NCI-H2029 (cell line): ENCODE data around the gene TEX19.

Source experiments
- DNase-seq: peaks from one replicate; lab custom pipeline; 2025; lab: John Stamatoyannopoulos, UW

Gene TEX19, protein sequence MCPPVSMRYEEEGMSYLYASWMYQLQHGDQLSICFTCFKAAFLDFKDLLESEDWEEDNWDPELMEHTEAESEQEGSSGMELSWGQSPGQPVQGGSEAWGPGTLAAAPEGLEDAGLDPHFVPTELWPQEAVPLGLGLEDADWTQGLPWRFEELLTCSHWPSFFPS

DNA sequence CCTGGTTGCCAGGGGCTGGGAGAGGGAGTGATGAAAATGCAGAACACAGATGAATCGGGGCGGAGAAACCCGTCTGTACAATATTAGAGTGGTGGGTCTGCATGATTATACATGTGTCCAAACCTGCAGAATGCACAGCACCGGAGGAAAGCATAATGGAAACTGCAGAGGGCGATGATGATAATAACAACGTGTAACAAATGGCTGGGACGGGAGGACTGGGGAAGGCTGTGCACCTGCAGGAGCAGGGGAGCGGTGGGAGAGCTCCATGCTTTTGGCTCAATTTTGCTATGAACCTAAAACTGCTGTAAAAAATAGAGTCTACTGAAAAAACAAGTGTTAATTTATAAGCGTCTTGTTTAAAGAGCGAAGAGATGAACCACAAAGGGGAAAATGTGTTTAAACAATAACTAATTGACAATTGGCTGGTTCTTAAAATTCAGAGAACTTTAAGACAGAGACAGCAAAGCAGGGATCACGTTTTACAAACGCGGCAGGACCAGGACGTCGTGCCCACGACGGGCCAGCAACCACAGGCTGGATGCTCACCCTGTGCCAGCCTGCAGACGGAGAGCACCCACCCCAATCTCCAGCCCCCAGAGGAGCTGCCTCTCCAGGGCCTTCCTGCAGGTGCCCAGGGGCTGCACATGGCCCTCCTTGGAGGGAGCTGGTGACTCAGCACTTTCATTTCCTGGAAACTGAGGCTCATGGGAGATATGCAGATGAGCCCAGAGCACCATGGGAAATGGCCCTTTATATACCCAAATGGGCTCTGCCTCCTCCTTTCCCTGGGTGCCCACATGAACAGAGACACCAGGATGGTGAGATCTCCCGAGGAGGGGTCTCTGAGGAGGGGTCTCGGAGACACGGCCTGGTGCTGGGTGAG is at the start of gene TEX19:
Gene TEX19 (plus strand): TSS at position 783 of the 886 bp plus-strand sequence. CDS start 2,904 bp downstream, outside the sequence.
- no peak for DNase-seq

DNA sequence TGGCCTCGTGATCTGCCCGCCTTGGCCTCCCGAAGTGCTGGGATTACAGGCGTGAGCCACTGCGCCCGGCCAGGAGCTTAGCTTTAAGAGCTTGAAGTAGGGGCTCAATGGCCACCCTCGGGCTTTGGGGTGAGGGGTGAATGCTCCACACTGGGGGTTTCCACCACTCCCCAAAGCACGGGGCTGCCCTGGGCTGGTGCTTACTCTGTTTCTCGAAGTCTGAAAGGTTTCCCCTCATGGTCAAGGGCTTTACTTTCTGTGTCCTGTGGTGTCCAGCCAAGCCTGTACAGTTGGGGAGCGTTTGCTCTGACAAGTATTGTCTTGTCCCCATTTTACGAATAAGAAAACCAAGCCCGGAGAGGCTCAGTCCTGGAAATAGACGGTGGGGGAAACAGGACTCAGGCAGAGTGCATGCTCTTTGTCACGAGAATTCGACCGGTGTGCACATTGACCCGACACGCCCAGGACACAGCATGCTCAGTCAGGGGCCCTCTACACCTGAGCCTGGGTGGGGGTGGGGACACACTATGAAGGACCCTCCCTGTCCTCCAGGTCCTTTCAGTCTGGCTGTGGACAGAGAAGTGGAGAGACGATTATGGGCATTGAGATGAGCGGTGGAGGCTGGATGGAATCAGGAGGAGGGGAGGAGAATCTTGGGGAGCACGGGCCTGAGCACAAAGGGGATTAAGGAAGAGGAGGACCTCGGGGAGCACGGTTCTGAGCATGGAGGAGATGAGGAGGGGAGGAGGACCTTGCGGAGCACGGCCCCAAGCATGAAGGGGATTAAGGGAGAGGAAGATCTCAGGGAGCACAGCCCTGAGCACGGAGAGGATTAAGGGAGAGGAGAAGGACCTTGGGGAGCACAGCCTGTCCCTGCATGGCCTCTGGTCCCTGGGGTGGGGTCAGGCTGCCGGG is 49.1 kb upstream of the TEX19 start:
- no peak for DNase-seq

DNA sequence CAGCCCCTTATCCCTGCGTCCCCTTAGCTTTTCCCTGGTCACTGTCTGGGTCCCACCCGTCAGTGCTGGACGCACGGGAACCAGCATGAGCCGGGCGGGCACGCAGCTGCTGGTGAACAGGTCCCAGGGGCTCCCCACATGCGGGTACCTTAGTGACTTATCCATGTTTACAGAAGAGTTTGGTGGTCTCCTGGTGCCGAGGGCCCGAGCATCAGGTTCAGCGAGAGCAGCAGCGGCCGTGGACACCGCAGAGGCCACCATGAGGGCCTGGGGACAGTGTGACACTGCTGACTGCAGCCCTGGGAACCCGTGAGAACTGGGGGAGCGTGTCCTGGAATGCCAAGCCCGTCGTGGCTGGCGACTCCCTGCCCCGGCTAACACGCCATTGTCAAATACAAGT is 48.2 kb upstream of the TEX19 start:
- no peak for DNase-seq

DNA sequence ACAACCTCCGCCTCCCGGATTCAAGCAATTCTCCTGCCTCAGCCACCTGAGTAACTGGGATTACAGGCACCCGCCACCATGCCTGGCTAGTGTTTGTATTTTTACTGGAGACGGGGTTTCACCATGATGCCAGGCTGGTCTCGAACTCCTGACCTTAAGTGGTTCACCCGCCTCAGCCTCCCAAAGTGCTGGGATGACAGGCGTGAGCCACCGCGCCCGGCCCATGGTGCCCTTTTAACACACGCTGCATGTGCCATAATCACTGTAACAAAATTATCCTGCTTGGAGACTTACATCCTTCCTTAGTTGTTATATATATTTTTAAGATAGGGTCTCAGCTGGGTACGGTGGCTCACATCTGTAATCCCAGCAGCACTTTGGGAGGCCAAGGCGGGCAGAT is 47.1 kb upstream of the TEX19 start:
- DNase-seq = no peak

DNA sequence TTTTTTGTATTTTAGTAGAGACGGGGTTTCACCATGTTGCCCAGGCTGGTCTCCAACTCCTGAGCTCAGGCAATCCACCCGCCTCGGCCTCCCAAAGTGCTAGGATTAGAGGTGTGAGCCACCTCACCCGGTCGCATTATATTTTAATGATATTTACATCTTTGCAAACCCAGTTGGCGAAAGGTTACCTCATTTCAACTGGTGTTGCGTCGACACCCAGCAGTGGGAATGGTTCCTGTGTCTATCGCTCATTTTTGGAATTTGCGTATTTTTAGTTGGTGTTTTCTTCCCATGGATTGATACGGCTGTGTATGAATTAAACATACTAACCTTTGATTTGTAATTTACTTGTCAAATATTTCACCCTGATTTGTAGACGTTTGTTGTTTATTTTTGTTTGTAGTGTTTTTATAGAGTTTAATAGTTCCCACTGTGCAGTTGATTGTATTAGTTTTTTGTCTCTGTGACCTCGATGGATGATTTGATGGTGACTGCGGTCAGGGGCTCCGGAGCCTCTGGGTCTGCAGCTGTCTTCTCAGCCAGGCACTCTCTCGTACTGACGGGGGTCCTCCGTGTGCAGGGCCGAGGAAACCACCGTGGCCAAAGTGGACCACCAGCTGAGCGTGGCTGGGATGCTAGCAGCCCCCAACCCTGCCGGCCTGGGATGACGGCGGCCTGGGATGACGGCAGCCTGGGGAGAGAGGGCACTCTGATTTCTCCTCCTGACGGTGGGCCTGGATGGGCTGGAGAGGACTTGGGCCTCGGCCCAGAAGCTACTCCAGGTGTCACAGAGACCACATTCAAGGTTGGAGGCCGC is 45.6 kb upstream of the TEX19 start:
- DNase-seq = no peak

DNA sequence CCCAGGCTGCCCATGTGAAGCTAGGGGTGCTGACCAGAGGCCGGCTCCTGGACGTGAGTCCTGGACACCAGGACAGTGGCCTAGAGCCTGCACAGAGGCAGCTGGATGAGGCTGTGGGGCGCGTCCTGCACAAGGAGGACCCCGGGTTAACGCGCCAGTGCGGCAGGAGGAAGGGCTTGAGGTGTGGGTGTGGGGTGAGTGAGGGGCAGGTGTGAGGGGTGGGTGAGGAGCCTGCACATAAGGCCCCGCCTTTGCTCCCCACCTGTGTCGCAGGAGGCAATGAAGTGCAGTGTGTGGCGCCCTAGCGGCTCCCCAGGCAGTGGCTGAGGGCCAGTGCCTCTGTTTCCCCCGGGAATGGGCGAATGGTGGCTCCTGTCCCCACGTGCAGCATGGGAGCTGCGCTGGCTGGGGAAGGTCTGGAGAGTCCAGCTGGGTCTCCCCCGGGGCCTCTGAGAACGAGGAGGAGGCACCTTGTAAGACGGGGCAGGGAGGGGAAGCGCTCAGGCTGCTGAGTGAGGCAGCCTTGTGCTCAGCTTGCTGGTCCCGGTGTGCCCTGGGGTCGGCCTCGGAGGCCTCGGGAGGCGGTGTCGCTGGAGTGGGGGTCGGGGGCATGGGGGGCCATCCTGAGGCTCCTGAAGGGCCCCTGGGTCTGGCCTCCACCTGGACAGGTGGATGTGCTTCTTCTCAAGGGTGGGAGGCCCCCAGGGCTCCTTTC is 44.9 kb upstream of the TEX19 start:
- DNase-seq = no peak

DNA sequence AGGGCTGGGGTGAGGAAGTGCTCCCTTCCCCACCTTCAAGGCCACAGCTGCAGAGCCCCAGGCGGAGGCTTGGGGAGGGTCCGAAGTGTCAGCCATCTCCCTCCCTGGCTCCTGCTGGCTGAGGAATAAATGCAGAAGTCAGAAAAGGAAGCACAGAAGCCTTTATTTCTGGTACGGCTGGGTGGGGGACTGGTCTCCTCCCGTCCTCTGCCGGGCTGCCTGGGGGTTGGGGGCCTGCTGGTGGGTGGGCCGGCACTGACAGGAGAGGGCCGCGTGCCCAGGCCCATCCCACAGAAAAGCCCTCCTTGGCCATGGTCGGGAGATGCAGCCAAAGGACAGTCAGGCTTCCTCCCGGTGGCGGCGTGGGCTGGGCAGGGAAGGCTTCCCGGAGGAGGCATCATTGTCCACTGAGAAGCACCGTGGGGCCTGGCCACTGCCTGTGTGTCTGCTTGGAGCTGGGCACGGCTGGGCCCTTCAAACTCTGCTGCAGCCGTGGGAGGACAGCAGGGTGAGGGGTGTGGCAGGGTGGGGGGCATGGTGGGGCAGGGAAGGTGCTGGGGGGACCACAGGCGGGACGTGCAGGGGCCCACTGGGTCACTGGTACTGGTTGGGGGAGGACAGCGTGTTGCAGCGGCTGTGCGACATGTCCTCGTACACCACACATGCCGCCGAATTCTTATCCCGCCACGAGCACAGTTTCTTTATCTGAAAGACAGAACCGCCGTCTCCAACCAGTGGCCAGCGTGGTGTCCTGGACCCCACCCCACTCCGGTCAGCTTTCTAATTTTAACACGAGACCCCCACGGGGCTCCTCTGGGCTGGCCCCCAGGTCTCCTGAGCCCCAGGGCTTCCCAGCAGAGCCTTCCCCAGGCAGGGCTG is 44.1 kb upstream of the TEX19 start:
- DNase-seq = no peak

DNA sequence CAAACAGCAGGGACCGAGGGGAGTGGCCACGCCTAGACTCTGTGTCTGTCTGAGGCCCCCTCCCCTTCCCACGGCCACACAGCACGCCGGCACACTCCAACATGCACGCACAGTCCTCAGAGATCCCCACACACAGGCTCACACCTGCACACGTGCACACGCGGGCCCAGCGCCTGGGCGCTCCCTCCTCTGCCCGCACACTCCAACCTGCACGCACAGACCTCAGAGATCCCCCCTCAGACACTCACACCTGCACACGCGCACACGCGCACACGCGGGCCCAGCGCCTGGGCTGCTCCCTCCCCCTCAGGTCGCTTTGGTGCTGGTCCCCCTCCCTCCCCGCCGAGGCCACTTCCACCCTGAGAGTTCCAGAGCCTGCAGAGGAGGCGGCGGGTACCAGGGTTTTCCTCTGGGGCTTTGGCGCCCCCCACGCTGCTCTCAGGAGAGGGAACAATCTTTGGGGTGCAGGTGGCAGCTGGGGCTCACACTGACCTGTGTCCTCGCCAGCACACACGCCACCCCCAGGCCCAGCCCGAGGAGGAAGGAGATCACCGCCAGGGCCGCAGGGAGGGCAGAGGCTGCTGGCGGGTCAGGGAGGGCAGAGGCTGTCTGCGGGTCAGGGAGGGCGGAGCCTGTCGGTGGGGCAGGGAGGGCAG is 43.2 kb upstream of the TEX19 start:
- no peak for DNase-seq

DNA sequence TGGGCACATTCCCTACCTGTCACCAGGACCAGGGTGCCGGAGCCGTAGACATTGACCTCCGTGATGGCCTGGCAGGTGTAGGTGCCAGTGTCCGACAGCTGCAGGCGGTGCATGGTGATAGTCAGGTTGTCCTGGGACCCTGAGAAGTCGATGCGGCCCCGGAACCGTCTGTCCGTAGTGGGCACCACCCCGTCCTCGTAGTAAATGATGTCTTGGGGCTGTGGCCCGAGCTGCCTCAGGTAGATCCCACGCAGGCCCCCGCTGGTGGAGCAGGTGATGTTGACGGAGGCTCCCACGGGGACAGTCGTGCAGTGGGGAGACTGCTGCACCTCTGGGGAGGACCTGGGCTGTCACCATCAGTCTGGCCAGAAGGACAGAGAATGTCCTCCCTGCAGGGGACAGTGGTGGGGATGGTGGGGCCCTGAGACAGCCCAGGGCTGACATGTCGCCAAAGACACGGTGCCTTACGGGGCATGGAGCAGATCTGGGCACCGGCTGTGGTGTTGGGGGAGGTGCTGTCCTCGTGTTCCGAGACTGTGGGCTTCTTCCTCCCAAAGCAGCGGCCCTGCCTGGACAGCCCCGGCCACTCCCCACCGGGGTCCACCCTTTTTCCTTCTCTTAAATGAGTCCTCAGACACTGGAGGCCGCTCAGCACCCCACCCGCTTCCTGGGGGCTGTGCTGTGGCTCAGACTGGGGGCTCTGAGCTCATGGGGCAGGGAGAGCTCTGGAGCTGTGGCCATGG is 42.2 kb upstream of the TEX19 start:
- DNase-seq = no peak

DNA sequence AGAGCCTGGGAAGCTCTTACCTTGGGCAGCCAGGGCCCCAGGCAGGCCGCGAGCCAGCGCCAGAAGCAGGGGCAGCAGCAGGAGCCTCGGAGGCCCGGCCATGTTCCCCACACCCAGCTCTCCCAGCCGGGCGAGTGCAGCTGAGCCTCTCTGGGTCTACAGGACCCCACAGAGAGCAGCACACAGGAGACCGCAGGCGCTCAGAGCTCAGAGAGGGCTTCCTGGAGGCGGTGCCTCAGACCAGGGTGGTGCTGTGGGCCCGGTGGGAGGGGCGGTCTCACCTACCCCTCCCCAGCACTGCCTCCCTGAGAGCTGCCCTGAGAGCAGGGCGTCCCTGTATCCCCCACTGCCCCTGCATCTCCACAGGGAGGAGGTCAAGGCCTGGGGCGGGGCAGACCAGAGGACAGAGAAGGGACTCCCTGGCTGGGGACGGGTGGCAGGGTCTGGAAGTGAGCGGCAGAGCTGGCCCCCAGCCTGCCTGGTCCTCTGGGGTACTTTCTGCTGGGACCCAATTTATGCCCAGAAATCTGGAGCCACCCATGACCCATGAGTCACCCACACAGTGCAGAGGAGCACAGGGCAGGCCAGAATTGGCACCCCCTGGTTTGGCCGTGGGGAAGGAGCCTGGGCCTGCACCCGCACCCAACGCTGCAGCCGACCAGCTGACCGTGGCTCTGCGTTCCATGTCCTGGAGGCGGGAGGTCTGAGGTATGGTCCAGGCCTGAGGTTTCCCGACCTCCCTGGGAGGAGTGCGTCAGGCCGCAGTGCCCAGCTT is 41.5 kb upstream of the TEX19 start, which contains the start of gene CD7:
Gene CD7 (minus strand): TSS at position 215 of the 775 bp plus-strand sequence. CDS start 113 bp downstream, at position 102.
- DNase-seq = no peak

DNA sequence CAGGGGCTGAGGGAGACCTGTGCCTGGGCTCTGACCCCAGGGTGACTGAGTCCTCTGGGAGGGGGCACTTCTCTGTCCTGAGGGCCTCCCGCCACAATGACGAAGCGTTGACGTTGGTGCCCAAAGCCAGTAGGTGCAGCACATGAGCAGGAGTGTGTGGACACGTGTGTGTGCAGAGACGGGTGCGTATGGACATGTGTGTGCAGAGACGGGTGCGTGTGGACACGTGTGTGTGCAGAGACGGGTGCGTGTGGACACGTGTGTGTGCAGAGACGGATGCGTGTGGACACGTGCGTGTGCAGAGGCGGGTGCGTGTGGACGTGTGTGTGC is 40.9 kb upstream of the TEX19 start:
- DNase-seq = no peak

DNA sequence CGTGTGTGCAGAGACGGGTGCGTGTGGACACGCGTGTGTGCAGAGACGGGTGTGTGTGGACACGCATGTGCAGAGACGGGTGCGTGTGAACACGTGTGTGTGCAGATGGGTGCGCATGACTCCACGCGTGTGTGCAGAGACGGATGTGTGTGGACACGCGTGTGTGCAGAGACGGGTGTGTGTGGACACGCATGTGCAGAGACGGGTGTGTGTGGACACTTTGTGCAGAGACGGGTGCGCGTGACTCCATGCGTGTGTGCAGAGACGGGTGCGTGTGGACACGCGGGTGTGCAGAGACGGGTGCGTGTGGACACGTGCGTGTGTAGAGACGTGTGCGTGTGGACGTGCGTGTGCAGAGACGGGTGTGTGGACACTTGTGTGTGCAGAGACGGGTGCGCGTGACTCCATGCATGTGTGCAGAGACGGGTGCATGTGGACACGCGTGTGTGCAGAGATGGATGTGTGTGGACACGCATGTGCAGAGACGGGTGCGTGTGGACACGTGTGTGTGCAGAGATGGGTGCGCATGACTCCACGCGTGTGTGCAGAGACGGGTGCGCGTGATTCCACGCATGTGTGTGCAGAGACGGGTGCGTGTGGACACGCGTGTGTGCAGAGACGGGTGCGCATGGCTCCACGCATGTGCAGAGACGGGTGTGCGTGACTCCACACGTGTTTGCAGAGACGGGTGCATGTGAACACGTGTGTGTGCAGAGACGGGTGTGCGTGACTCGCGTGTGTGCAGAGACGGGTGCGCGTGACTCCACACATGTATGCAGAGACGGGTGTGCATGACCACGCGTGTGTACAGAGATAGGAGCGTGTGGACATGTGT is 40.1 kb upstream of the TEX19 start:
- no peak for DNase-seq

DNA sequence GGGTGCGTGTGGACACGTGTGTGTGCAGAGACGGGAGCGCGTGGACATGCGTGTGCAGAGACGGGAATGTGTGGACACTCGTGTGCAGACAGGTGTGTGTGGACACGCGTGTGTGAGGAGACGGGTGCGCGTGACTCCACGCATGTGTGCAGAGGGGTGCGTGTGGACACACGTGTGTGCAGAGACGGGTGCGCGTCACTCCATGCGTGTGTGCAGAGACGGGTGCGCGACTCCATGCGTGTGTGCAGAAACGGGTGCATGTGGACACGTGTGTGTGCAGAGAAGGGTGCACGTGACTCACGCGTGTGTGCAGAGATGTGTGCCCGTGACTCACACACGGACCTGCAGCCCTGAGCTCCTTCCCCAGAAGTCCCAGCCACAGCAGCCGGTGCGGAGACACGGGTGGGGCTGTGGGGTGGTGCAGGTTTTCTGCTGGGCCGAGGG is 39.4 kb upstream of the TEX19 start:
- no peak for DNase-seq

DNA sequence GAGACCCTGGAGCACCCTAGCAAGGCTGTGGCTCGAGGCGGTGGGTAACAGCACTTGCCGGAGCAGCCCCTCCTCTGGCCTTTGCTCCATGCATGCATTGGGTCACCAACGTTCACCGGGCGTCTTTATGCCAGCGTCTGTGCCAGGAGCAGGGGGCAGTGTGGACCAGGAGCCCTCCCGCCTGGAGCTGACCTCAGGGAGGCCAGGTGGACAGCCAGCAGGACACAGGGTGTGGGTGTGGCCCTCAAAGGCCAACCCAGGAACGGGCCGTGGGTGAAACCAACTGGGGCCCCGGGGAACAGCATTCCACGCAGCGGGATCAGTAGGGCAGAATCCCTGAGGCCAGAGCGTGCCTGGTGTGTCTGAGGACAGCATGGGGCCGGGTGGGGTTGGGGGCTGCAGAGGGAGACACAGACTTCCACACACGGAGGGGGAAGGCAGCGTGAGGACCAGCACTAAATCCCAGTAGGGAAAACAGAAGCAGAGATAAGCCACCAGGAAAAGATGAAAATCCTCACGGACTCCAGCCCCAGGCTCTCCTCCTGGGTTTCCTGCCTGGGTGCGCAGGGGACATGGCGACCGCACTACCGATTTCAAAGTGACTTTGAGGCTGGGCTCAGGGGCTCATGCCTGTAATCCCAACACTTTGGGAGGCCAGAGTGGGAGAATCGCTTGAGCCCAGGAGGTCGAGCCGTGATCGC is 38.8 kb upstream of the TEX19 start:
- no peak for DNase-seq

DNA sequence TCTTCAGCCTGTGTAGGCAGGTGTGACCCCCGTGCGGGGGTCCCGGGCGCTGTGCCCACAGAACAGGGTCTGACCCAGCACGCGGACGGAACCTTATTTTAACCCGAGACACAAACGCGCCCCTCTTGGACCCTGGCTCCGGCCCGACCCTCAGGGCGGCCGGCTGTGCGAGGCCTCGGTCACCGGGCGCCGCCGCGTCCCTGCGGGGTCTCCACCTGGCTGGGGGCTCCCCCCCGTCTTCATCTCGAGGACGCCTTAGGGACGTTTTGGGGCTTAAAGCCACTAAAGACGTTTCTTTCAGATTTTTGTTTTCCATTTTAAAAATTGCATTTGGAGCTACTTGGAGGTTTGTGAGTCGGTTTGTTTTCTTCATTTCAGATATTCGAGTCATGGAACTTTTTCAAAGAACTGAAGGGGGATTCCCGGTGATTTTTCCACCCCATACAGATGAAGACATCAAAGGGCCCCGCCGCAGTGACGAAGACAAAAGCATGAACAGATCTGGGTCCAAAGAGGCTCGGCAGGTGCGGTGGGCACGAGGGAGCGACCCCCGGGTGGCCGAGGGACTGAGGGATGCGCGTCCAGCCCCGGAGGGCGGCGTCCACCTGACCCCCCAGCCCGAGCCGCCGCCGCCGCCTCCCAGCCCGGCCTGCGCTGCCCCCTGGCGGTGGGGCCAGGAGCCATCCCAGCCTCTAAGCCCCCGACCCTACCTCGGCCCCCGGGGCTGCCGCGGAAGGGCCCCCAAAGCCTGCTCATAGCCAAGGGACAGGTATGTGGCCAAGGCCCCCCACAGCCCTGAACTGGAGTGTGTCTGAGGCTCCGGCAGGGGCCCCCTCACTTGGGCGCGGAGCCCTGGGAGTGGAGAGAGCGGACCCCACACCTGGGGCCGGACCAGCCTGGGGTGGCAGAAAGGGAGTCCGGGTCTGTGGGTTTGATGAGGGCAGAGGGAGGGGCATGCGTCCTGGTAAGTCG is 37.8 kb upstream of the TEX19 start:
- DNase-seq = no peak
